ENCODE data around the gene PTPN20.

Gene PTPN20

DNA sequence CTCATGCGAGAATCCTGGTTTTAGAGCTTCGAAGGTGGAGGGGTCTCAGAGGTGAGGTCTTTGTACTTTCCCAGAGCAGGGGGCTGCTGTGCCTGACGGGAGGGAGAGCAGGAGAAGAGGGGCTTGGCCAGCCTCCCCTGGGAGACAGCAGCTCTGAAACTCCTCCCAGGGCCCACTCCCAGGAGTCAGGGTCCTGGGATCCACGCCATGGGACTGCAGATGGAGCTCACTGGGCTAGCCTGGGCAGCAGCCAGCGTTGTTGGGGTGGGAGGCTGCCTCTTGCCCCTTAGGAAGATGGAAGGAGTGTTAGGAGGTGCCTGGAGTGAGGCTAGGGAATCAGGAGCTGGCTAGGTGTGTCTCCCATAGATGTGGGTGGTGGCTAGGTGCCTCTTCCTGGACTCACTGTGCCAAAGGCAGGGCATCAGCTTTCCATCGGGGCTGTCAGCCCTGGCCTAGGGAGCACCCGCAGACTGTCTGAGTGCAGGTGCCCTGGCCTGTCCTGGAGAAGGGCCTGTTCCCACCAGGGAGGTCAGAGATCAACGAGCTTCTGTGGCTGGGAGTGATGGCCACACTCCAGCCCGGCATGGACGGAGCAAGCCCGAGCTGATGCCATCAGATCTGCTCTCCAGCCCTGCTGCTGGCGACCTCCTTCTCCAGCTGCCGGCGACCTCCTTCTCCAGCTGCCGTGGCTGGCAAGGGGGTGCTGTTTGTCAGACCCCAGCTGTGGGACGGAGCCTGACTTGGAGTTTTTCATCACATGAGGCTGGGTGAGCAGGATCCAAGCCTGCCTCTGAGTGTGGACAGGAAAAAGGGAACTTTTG is 111.3 kb downstream of the PTPN20 start:
- no peak for DNase-seq

DNA sequence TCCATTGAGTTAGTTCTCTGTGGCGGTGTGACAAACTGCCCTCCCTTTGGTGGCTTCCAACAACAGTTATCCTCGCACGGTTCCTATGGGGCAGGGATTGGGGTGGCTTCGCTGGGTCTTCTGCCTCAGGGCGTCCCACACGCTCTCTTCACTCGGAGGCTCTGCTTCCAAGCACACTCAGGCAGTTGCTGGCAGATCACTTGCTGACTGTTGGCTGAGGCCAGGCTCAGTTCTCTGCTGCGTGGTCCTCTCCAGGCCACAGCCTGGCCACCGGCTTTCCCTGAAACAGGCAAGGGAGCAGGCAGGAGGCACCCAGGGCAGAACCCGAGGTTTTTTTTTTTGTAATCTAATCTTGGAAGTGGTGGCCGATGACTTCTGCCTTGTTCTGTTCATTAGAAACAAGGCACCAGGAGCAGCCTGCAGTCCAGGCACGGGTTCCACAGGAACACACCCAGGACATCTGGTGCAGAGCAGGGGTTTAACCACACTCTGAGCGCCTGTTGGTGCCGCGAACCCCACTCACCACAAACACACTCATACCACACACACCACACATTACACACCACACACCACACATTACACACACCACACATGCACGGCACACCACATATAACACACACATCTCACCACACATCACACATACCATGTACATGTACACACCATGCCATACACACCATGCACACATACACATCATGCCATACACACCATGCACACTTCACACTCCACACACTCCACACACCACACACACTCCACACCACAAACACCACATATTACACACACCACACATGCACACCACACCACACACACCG is 112.2 kb downstream of the PTPN20 start:
- DNase-seq = no peak

DNA sequence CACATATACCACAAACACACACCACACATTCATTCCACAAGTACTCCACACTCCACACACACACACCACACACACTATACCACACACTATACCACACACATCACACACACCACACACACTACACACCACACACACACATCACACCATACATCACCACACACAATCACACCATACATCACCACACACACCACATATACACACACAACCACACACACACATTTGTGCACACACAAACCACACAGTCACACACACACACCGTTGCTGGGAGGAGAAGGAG is 112.8 kb downstream of the PTPN20 start:
- DNase-seq = no peak

DNA sequence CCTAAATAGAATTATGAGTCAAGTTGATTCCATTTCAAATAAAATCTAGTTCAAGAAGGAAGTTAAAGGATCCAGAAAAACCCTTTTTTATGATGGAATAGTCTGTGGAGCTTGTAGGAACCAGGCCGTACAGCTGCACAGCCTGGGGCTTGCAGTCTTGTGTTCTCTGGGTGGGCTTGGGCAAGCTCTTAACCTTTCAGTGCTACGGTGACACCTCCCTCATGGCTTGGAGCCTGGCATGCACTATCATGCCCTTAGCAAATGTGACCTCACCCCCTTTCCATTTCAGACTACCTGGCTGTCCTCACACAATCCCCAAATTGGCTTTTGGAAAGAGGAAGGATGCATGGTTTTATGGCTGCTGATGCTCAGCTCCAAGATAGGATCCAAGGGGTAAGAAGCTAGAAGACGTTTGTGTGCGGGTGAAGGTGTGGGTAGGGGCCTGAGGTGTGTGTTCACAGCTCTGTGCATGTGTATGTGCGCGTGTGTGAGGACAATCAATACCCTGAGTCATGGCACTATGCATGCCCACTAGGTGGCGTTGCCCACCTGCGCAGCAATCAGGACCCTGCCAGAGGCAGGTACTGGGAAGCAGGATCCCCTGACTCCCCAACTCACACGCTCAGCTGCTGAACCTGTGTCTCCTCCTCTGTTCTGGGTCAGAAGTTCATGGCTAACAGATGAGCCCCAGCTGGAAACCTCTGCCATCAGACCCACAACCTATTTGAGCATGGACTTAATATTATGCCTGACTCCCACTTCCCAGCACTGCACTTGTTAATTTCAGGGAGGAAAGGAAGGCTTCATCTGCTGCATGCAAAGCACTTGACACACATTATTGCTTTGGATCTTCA is 113.4 kb downstream of the PTPN20 start:
- peak; percentile 60 to 66 for DNase-seq

DNA sequence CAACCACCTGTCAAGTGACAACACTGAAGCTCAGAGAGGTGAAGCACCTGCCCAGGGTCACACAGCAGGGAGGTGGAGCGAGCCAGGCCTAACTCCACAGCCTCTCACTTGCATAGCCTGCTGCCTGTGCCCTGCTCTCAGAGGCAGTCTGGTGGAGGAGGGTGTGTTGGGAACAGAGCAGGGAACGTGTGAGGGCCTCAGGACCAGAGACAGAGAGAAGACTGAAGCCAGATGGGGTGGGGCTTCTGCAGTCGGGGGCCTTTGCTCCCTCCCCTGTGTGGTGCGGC is 114.0 kb downstream of the PTPN20 start:
- DNase-seq = no peak

DNA sequence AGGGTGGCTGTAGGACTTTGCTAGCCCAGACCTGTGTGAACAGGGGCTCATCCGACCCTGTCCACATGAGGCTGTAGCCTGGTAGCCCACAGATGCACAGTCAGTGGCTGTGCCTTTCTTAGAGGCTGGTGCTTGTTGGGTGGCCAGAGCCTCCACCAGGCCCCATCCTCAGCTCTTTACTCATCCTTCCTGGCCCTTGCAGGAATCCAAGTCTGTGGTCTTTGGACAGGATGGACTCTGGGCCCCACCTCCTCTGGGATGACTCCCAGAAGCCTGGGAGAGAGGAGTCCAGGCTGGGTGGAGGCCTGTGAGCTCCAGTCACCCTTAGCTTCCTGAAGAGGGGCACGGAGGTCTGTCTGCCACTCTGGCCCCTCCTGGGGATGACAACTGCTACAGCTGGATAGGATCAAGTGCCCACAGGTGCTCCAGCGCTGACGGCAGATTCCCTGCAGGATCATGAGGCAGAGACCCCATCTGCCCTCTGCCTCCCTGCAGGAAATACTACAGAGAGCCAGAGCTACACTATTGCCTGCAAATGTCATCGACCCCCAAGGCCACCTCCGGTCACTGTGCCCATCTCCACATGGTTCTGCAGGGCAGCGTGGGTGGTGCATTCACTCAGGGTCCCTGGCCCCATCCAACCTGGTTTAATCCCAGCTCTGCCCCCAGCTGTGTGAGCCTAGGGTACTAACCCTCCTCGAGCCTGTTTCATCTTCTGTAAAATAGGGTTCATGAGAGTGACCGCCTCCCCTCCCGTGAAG is 114.5 kb downstream of the PTPN20 start:
- DNase-seq = no peak

DNA sequence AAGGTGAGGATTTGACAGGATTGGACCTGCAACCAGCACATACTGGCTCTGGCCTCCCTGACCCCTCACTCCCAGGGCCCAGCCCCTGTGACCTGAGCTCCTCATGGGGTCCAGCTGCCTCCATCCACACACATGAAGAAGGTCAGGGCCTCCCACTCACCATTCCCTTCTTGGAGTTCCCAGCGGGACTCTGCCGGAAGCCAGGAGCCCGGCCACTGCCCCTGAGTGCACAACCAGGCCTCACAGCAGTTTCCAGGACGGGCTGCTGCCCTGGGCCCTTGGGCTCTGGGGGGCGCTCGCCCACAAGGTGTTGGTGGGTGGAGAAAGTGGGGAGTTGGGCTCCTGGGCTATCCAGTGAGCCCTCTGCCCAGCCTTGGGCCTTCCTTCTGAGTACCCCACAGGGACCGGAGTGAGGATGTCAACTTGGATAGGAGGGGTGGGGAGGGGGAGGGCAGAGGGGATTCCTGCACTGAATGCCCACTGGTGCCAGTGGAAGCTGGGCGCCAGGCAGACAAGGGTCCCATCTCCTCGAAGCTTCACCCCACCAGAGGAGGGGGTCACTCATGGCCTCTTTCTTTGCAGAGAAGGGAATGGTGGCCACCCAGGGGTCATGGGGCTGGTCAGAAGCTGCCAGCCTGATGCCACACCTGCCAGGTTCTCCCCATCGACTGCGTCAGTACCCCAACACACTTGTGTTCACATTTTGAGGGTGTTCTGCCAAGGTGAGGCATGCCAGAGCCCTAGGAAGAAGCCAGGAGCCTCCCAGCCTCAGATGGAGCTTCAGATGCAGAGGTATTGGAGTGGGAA is 115.3 kb downstream of the PTPN20 start:
- no peak for DNase-seq

DNA sequence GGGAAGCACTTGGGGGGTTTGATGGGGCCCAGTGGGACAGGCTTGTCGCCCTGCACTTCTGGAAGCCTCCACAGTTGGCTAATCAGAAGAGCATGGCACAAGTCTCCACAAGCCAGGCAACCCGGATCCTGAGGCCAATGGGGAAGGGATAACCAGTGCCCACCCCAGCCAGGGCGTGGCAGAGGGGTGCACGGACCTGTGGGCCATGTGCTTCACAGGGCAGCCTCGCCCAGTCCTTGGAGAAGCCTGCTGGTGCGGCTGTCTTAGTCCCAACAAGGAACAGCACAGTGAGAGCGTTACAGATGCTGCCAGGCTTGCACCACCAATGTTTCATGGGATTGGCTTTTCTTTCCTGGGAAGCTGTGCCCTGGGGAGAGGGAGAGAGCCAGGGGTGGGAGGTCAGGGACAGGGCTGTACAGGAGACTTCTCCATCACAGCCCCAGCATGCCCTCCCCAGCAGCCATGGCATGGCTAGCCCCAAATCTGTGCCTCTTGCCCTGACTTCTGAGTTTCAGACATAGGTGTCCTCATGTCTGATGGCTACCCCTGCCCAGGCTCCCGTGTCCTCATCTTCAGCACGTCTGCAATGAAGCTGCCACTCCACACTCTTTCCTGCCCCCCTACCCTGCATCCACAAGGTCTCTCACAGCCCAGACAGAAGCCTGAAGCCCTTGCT is 116.0 kb downstream of the PTPN20 start:
- no peak for DNase-seq

DNA sequence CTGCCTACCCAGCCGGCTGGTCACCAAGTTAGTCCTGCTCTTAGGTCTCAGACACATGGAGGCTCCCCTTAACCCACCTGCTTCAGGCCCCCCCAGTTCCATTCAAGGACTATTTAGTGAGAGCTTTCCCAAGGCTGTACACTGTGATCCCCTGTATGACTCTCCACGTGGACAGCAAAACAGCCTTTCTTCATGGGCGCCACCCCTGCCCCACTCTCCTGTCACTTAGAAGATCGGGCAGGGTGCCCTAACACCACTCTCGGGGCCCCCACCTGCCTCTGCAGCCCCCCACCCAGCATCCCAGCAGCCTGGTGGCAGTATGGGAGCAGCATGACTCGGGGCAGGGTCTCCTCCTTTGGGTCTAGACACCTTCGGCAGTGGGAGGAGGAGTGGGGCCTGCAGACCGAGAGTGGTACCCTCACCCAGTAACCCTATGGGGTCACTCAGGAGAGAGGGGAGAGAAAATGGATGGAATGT is 116.6 kb downstream of the PTPN20 start:
- no peak for DNase-seq

DNA sequence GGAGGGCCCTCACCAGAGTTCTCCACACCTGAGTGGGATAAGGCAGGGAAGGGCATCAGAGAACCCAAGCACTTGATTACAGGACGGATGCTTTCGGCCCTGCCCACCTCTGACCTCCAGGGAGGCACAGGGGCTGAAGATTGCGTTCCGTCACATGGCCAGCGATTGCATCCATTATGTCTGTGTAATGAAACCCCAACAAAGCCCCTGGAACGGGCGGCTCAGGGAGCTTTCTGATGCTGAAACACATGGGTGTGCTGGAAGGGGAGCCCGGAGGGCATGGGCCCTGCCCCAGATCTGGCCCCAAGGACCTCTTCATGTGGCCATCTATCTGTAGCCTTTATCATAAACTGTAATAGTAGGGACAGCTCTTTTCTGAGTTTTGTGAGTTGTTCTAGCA is 117.2 kb downstream of the PTPN20 start:
- no peak for DNase-seq

DNA sequence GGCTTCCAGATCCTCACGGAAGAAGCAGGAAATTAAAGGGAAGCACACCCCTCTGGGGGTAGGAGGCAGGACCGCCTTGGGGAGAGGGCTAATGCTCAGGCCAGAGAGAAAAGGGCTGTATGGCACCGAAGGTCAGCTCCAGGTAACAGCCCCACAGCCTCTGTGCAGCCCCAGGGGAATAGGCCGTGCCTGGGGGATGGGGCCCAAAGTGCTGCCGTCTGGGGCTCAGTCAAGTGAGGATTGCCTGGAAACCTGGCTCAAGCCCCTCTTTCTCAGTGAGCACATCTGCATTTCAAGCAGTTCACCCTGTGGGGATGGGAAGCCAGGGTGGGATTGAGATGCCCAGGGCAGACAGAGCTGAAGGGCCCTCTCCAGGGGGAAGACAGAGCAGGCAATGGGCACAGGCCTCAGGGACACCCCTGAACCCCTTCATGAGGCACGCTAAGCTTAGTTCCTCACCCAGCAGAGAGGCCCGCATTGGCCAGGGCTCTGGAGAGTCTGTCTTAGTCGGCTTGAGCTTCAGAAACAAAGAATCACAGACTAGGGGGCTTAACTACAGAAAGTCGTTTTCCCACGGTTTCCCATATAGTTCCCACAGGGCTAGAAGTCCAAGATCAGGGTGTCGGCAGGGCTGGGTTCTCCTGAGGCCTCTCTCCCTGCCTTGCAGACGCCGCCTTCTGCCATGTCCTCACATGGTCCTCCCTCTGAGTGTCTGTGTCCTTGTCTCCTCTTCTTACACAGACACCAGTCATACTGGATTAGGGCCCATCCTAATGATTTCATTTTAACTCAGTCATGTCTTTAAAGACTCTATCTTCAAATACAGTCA is 118.2 kb downstream of the PTPN20 start:
- DNase-seq = no peak

DNA sequence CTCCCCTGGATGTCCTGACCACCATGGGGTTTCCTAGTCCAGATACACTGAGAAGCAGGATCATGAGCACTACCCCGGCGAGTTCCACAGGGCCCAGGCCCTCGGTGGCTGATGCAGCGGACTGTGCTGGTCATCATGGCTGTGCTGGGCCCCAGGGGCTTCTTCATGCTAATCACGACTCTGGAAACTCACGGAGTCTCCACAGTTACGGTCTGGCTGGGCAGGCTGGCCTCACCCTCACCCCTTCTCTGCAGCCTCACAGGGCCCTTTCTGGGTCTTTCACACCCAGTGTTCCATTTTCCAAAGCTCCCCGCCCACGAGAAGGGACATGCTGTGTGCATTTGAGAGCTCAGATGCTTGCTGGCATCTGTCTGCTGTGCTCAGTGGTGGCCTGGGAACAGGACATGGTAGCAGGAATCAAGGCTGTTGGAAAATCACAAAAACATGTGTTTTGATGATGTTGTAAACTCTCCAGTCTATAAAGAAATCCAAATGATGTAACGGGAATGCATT is 119.0 kb downstream of the PTPN20 start:
- no peak for DNase-seq

DNA sequence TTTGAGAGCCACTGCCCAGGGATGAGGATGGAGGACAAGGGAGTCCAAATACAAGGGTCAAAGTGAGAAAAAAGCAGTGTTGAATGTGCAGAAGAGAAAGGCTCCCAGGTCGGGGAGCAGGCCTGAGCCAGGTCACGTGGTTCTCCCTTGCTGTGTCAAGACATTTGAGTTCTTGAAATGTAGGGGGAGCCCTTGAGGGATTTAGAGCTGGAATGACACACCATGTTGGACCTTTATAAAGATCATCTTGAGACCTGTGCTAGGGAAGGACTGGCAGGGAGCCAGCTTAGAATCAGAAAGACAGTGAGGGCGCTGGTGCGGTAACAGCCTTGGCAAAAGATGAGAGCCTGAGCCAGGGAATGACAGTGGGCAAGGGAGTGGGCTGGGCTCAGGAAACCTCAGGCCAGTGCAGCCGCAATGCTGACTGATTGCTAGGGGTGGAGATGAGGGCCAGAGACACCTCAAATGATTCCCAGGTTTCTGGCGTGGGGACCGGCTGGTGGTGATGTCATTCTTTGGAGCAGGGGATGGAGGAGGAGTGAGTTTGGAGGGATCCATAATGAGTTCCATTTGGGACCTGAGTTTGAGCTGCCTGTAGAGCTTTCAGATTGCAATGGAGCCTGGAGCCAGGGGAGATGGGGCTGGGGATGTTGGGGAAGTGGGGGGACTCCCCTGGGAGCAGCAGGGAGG is 120.1 kb downstream of the PTPN20 start:
- DNase-seq = no peak

DNA sequence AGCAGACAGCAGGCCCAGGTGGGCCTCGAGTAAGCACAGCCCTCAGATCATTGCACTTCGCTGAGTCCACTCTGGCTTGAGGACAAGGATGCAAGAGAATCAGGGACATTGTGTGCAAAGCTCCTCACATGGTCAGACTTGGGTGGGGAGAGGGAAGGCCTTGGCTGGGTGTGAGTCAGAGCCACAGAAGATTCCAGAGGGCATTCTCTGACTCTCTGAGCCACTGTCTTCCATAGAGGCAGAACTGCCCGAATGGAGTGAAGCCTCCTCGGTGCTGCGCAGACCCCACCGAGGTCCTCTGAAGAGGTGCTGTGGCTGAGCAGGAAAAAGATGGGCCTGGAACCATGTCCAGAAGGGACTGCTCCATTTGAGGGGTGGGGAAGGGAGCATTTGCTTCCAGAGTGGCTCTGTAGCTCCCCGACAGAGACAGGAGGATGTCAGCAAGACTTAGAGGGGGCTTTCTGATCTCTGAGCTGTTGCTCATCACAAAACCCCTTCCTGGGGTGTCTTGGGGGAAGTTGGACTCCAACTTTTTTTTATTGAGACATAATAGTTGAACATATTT is 120.8 kb downstream of the PTPN20 start:
- no peak for DNase-seq

DNA sequence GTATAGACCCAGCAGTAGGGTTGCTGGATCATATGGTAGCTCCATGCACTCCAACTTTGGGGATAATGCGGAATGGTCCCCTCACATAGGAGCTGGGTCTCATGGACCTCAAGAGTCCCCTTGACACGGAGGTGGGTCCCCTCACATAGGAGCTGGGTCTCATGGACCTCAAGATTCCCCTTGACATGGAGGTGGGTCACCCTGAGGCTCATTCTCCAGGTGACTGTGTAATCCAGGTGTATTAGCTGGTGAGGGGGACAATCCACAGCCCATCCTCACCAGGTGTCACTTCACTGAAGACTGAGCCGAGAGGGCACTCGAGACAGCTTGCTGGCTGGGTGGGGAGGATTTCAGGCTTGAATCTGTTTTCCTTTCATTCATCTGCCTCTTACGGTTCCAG is 121.9 kb downstream of the PTPN20 start:
- no peak for DNase-seq

DNA sequence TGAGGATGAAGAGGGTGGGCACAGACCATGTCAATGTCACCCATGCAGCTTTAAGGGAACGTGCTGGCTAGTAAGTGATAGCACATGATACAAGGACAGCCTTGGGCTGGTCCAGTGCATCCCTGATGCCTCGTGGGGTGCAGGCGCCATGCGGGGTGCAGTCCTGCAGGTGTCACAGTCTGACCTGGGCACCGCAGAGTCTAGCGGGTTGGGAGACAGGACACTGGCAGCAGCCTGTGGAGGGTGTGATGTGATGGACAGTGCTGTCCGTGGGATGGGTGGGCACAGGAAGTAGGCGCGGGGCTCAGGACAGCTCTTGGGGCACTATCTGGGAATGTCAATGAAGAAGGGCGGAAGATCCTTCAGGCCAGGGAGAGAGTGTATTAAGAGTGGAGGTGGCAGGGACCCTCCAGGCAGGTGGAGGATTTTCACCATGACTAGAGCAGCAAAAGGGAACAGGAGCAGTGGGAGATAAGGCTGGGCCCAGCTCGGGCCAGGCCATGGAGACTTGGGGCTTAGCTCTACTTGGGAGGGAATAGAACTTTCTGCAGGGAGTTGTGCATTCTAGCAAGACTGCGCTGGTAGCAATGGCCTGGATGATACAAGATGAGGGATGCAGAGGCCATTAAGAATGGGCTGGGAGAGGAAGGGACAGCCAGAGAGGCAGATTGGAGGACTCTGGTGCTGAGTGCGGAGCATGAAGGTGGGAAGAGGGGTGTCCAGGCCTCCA is 122.5 kb downstream of the PTPN20 start:
- DNase-seq = no peak

DNA sequence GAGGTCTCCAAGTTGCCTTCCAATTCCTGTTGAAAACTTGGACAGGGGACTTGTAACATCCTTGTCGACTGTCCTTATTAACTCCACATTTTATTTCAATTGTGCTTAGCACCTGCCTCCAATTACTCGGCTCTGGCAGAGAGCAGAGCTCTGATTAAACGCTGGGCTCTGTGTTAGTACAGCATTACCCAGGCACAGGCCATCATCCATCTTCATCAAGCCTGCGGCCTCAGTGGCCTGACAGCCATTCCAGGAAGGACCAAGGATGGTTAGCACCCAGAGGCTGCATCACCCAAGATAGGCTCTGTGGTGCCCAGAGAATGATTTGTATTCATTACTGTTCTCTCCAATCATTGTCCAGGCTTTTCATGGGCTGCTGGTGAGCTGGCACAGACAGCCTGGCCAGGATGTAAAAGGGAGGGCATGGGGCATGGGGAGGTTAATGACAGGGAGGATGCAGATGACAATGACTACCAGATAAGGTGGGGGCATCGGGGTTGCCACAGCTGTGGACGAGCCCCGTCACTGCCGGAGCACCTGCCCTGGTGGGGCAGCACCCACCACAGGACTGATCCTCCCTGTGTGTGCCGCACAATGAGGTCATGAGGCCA is 123.3 kb downstream of the PTPN20 start:
- no peak for DNase-seq

DNA sequence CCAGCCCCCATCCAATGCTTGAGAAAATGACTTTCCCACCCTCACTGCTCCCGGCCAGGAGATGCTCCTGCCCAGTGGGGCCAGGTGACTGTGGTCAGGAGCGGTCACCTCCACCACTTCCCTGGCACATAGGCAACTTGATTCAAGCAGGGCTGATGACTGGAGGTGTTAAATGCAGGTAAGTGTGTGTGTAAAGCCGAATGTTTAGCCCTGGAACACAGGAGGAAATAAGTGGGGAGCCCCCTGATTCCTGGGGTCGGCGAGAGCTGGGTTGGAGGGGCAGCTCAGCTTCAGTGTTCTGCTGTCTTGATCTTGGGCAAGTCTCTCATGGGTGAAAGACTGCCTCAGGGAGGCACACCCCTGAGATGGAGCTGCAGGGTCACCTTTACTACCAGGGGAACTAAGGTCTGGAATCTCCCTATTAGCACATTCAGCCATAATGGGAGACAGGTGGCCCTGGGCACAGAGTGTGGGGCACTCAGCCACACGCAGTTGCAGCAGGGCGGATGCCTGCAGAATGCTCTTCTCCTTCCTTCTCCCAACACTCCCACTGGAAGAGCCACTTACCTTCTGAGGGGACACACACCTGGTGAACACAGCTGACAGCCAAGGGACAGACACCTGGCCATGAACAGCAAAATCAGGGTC is 124.1 kb downstream of the PTPN20 start:
- no peak for DNase-seq

All from CD4-positive, alpha-beta T cell treated with Interleukin-1 beta for 1 hour (primary cell).